Measurements from ENCODE around the gene ATP8B4. TPM values are rescaled to one million over a fixed set of nuclear protein-coding genes. Genes with fewer than 3 reads are reported as not detected.
A peak's percentile ranks its signal among the peaks of the same experiment; 100 is the strongest.

The ATP8B4 gene
- total RNA-seq, 6 experiments from 2014 or later, result 4.5 to 10.1 (median 6.7) TPM

- Histone ChIP-seq H3K4me1 (peaks cover 0 to 15% (median 3%) of the 10 kb centered on the region in 4 donors), H3K9me3 (no peaks in the 10 kb centered on the region), H3K27me3 (no peaks in the 10 kb centered on the region), H3K27ac (peak overlapping the region; percentile 31 to 66 (median 54)), H3K4me3 (peak overlapping the region in 2 of 3 donors; percentile 9 to 15), H3K36me3 (no peaks in the 10 kb centered on the region)
- DNase-seq (peak; percentile 25 to 81 (median 66)), ATAC-seq (peak; percentile 89 to 97 (median 93))
- peak; percentile 36 for TF ChIP-seq POLR2A (IDR thresholded peaks at IDR 0.05)
- TF ChIP-seq, protein P1, sequence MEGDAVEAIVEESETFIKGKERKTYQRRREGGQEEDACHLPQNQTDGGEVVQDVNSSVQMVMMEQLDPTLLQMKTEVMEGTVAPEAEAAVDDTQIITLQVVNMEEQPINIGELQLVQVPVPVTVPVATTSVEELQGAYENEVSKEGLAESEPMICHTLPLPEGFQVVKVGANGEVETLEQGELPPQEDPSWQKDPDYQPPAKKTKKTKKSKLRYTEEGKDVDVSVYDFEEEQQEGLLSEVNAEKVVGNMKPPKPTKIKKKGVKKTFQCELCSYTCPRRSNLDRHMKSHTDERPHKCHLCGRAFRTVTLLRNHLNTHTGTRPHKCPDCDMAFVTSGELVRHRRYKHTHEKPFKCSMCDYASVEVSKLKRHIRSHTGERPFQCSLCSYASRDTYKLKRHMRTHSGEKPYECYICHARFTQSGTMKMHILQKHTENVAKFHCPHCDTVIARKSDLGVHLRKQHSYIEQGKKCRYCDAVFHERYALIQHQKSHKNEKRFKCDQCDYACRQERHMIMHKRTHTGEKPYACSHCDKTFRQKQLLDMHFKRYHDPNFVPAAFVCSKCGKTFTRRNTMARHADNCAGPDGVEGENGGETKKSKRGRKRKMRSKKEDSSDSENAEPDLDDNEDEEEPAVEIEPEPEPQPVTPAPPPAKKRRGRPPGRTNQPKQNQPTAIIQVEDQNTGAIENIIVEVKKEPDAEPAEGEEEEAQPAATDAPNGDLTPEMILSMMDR (IDR thresholded peaks at IDR 0.05), result no peak
- WGBS (ENCODE audit: insufficient coverage, low coverage, low lambda C conversion rate, missing lambda C conversion rate), result 24% methylated on average over 2 of the region's 2 CpGs
- intact Hi-C loops (cut with DNase I), result no loop called here
Measured at GRCh38 chr15:50146632-50147031, 27.6 kb upstream of the ATP8B4 start.

GRCh38 chr15:50145451-50145872 lies 26.4 kb upstream of the ATP8B4 start:
- TF ChIP-seq POLR2A (IDR thresholded peaks at IDR 0.05), result no peak
- TF ChIP-seq, protein P1 (IDR thresholded peaks at IDR 0.05), result peak; percentile 45 to 77 (median 63)
- no peaks in the 10 kb centered on the region for H3K9me3 ChIP-seq
- intact Hi-C loops (cut with DNase I), result no loop called here
- no peaks in the 10 kb centered on the region for H3K27me3 ChIP-seq
- WGBS (ENCODE audit: insufficient coverage, low coverage, low lambda C conversion rate, missing lambda C conversion rate), result 0% methylated on average over 2 of the region's 2 CpGs
- H3K4me3 ChIP-seq, result no peak overlapping the region
- no peaks in the 10 kb centered on the region for H3K36me3 ChIP-seq
- H3K4me1 ChIP-seq, result peaks cover 0 to 15% (median 3%) of the 10 kb centered on the region in 4 donors
- peak; percentile 66 to 80 (median 70) for ATAC-seq
- DNase-seq, result no peak
- H3K27ac ChIP-seq, result peak overlapping the region in 2 of 3 donors; percentile 54 to 66

DNA sequence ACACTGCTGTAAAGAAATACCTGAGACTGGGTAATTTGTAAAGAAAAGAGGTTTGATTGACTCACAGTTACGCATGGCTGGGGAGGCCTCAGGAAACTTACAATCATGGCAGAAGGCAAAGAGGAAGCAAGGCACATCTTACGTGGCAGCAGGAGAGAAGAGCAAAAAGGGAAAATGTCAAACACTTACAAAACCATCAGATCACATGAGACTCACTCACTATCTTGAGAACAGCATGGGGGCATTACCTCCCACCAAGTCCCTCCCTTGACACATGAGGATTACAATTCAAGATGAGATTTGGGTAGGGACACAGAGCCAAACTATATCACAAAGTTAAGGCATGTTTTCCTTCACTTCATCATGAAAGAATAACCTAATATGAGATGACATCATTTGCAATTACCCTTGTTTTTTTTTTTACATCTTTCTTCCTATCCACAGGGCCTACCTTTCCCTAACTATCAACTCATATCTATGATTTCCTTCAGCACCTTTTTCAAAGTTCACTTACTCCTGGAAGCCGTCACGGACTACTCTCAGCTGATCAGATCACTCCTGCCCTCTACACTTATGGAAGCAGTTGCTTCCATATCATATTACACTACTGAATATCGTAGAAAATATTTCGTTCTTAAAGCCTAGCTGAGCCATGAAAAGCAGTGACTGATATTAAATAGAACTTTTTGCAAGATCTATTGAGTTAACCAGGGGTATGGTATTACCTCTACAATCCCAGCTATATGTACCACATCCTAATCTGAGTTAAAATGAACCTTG lies 25.5 kb upstream of the ATP8B4 start:
- TF ChIP-seq, protein P1 (IDR thresholded peaks at IDR 0.05), result no peak
- no peak for TF ChIP-seq POLR2A (IDR thresholded peaks at IDR 0.05)
- 64% methylated on average over 6 of the region's 6 CpGs for WGBS (ENCODE audit: insufficient coverage, low coverage, low lambda C conversion rate, missing lambda C conversion rate)
- Histone ChIP-seq H3K4me3 (no peak overlapping the region), H3K36me3 (no peaks in the 10 kb centered on the region), H3K27ac (no peak overlapping the region), H3K27me3 (no peaks in the 10 kb centered on the region), H3K9me3 (no peaks in the 10 kb centered on the region), H3K4me1 (peaks cover 0 to 15% (median 3%) of the 10 kb centered on the region in 4 donors)
- ATAC-seq (no peak), DNase-seq (no peak)
- intact Hi-C loops (cut with DNase I), result no loop called here

DNA sequence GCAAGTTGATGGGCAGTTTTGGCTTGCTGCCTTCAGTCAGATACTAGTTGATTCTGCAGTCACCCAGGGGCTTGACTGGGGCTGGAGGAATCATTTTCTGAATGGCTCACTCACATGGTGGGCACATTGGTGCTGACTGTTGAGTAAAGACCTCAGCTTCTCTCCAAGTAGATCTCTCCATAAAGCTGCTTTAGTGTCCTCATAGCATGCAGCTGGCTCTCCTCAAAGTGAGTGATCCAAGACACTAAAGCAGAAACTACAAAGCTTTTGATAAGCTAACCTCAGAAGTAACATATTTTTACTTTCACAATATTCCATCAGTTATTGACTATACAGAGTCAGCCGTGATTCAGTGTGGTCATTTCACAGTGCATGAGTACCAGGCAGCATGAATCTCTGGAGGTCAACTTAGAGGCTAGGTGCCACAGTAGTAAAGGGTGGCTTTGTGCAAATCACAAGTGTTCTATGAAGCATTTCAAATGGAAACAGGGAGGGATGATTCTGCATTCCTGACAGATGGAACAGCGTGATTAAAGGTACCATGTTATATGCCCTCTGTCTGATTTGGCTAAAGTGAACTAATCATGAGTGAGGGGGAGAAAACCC lies 24.3 kb upstream of the ATP8B4 start:
- intact Hi-C loops (cut with DNase I), result no loop called here
- H3K36me3 ChIP-seq, result no peaks in the 10 kb centered on the region
- no peaks in the 10 kb centered on the region for H3K27me3 ChIP-seq
- no peak overlapping the region for H3K27ac ChIP-seq
- ATAC-seq (no peak), DNase-seq (no peak)
- no peak for TF ChIP-seq POLR2A (IDR thresholded peaks at IDR 0.05)
- TF ChIP-seq, protein P1 (IDR thresholded peaks at IDR 0.05), result no peak
- no peaks in the 10 kb centered on the region for H3K9me3 ChIP-seq
- peaks cover 0 to 15% (median 3%) of the 10 kb centered on the region in 4 donors for H3K4me1 ChIP-seq
- 95% methylated on average over 2 of the region's 2 CpGs for WGBS (ENCODE audit: insufficient coverage, low coverage, low lambda C conversion rate, missing lambda C conversion rate)
- H3K4me3 ChIP-seq, result no peak overlapping the region

Measured in right lobe of liver (tissue), 6 donors.